Measurements from ENCODE around the gene NARS2. TPM values are rescaled to one million over a fixed set of nuclear protein-coding genes. Genes with fewer than 3 reads are reported as not detected.

The NARS2 gene
- total and polyA plus RNA-seq, 2 experiments from 2014 or later = 10.9 to 13.0 TPM

- H3K27ac ChIP-seq = no peak overlapping the region
- no peak overlapping the region for H3K4me2 ChIP-seq (ENCODE audit: unreplicated experiment)
- H3K9ac ChIP-seq = no peak overlapping the region
- no peaks in the 10 kb centered on the region for H3K4me1 ChIP-seq (ENCODE audit: insufficient read depth)
- DNase-seq = no peak
- H3K9me3 ChIP-seq (ENCODE audit: low read depth) = no peaks in the 10 kb centered on the region
- H3K4me3 ChIP-seq = no peak overlapping the region
- no peak overlapping the region for H2AFZ ChIP-seq
- no peaks in the 10 kb centered on the region for H4K20me1 ChIP-seq (ENCODE audit: insufficient read depth)
- no peaks in the 10 kb centered on the region for H3K27me3 ChIP-seq (replicated peaks; ENCODE audit: insufficient read depth)
- H3K36me3 ChIP-seq (ENCODE audit: low read depth) = no peaks in the 10 kb centered on the region
- no peaks in the 10 kb centered on the region for H3K9me2 ChIP-seq (ENCODE audit: insufficient read depth)
- WGBS, 2 experiments (ENCODE audit: low coverage in 1 of 2, low lambda C conversion rate in 2 of 2, missing lambda C conversion rate in 2 of 2) = 84 to 91% methylated on average over 3 of the region's 3 CpGs
- H3F3A ChIP-seq (ENCODE audit: insufficient read depth) = no peaks in the 10 kb centered on the region
- TF ChIP-seq EZH2 (IDR thresholded peaks at IDR 0.05; ENCODE audit: insufficient read depth, poor library complexity, severe bottlenecking) (no peak), EZH2phosphoT487 (IDR thresholded peaks at IDR 0.05; ENCODE audit: insufficient read depth, low read depth) (no peak)
- no peaks in the 10 kb centered on the region for H3K79me2 ChIP-seq (ENCODE audit: insufficient read depth)
- in situ Hi-C loops (cut with MboI) = no loop called here
These were observed 33.1 kb downstream of the NARS2 start for GRCh38 chr11:78541537-78541936.

- no peaks in the 10 kb centered on the region for H4K20me1 ChIP-seq (ENCODE audit: insufficient read depth)
- DNase-seq = no peak
- H3K27ac ChIP-seq = no peak overlapping the region
- H3K27me3 ChIP-seq (replicated peaks; ENCODE audit: insufficient read depth) = no peaks in the 10 kb centered on the region
- no peaks in the 10 kb centered on the region for H3F3A ChIP-seq (ENCODE audit: insufficient read depth)
- WGBS, 2 experiments (ENCODE audit: low coverage in 1 of 2, low lambda C conversion rate in 2 of 2, missing lambda C conversion rate in 2 of 2) = 96 to 99% methylated on average over 2 of the region's 2 CpGs
- H3K4me3 ChIP-seq = no peak overlapping the region
- H2AFZ ChIP-seq = no peak overlapping the region
- no peaks in the 10 kb centered on the region for H3K79me2 ChIP-seq (ENCODE audit: insufficient read depth)
- no peaks in the 10 kb centered on the region for H3K9me3 ChIP-seq (ENCODE audit: low read depth)
- H3K4me1 ChIP-seq (ENCODE audit: insufficient read depth) = no peaks in the 10 kb centered on the region
- H3K9ac ChIP-seq = no peak overlapping the region
- H3K36me3 ChIP-seq (ENCODE audit: low read depth) = no peaks in the 10 kb centered on the region
- H3K9me2 ChIP-seq (ENCODE audit: insufficient read depth) = no peaks in the 10 kb centered on the region
- in situ Hi-C loops (cut with MboI) = no loop called here
- no peak overlapping the region for H3K4me2 ChIP-seq (ENCODE audit: unreplicated experiment)
- no peak for TF ChIP-seq EZH2 (IDR thresholded peaks at IDR 0.05; ENCODE audit: insufficient read depth, poor library complexity, severe bottlenecking)
- TF ChIP-seq EZH2phosphoT487 (IDR thresholded peaks at IDR 0.05; ENCODE audit: insufficient read depth, low read depth) = no peak
These were observed 34.4 kb downstream of the NARS2 start for GRCh38 chr11:78540256-78540655.

GRCh38 chr11:78539506-78539905 is 35.2 kb downstream of the NARS2 start:
- Histone ChIP-seq H3F3A (ENCODE audit: insufficient read depth) (no peaks in the 10 kb centered on the region), H4K20me1 (ENCODE audit: insufficient read depth) (no peaks in the 10 kb centered on the region), H3K4me2 (ENCODE audit: unreplicated experiment) (no peak overlapping the region), H3K9me2 (ENCODE audit: insufficient read depth) (no peaks in the 10 kb centered on the region), H3K9ac (no peak overlapping the region), H3K4me1 (ENCODE audit: insufficient read depth) (no peaks in the 10 kb centered on the region), H2AFZ (no peak overlapping the region), H3K9me3 (ENCODE audit: low read depth) (no peaks in the 10 kb centered on the region), H3K27ac (no peak overlapping the region), H3K36me3 (ENCODE audit: low read depth) (no peaks in the 10 kb centered on the region; the same call in 1 of the 2 replicates), H3K79me2 (ENCODE audit: insufficient read depth) (no peaks in the 10 kb centered on the region), H3K27me3 (replicated peaks; ENCODE audit: insufficient read depth) (no peaks in the 10 kb centered on the region), H3K4me3 (no peak overlapping the region)
- TF ChIP-seq EZH2phosphoT487 (IDR thresholded peaks at IDR 0.05; ENCODE audit: insufficient read depth, low read depth) = no peak
- TF ChIP-seq EZH2 (IDR thresholded peaks at IDR 0.05; ENCODE audit: insufficient read depth, poor library complexity, severe bottlenecking) = no peak
- DNase-seq = no peak
- 66 to 73% methylated on average over 3 of the region's 3 CpGs for WGBS, 2 experiments (ENCODE audit: low coverage in 1 of 2, low lambda C conversion rate in 2 of 2, missing lambda C conversion rate in 2 of 2)
- in situ Hi-C loops (cut with MboI) = no loop called here

- H3K27ac ChIP-seq = no peak overlapping the region
- H3K27me3 ChIP-seq (replicated peaks; ENCODE audit: insufficient read depth) = no peaks in the 10 kb centered on the region
- H3K9me2 ChIP-seq (ENCODE audit: insufficient read depth) = no peaks in the 10 kb centered on the region
- no peak overlapping the region for H2AFZ ChIP-seq
- no peaks in the 10 kb centered on the region for H3K4me1 ChIP-seq (ENCODE audit: insufficient read depth)
- no peak for DNase-seq
- H3K4me3 ChIP-seq = no peak overlapping the region
- no peaks in the 10 kb centered on the region; the same call in 1 of the 2 replicates for H3K36me3 ChIP-seq (ENCODE audit: low read depth)
- H4K20me1 ChIP-seq (ENCODE audit: insufficient read depth) = no peaks in the 10 kb centered on the region
- no peaks in the 10 kb centered on the region for H3K79me2 ChIP-seq (ENCODE audit: insufficient read depth)
- H3K4me2 ChIP-seq (ENCODE audit: unreplicated experiment) = no peak overlapping the region
- H3F3A ChIP-seq (ENCODE audit: insufficient read depth) = no peaks in the 10 kb centered on the region
- in situ Hi-C loops (cut with MboI) = no loop called here
- H3K9ac ChIP-seq = no peak overlapping the region
- no peak for TF ChIP-seq EZH2phosphoT487 (IDR thresholded peaks at IDR 0.05; ENCODE audit: insufficient read depth, low read depth)
- no peak for TF ChIP-seq EZH2 (IDR thresholded peaks at IDR 0.05; ENCODE audit: insufficient read depth, poor library complexity, severe bottlenecking)
- WGBS, 2 experiments (ENCODE audit: low coverage in 1 of 2, low lambda C conversion rate in 2 of 2, missing lambda C conversion rate in 2 of 2) = 96 to 98% methylated on average over 6 of the region's 6 CpGs
- no peaks in the 10 kb centered on the region for H3K9me3 ChIP-seq (ENCODE audit: low read depth)
These were observed 37.7 kb downstream of the NARS2 start for GRCh38 chr11:78536933-78537332.

- Histone ChIP-seq H3K27me3 (replicated peaks; ENCODE audit: insufficient read depth) (no peaks in the 10 kb centered on the region), H3K9me3 (ENCODE audit: low read depth) (no peaks in the 10 kb centered on the region), H3K9ac (no peak overlapping the region), H4K20me1 (ENCODE audit: insufficient read depth) (no peaks in the 10 kb centered on the region), H3K36me3 (ENCODE audit: low read depth) (no peaks in the 10 kb centered on the region; the same call in 1 of the 2 replicates), H3K27ac (no peak overlapping the region), H2AFZ (no peak overlapping the region), H3K79me2 (ENCODE audit: insufficient read depth) (no peaks in the 10 kb centered on the region), H3K9me2 (ENCODE audit: insufficient read depth) (no peaks in the 10 kb centered on the region), H3K4me2 (ENCODE audit: unreplicated experiment) (no peak overlapping the region), H3K4me1 (ENCODE audit: insufficient read depth) (no peaks in the 10 kb centered on the region), H3K4me3 (no peak overlapping the region), H3F3A (ENCODE audit: insufficient read depth) (no peaks in the 10 kb centered on the region)
- DNase-seq = peak; percentile 2
- whole genome bisulfite sequencing, 2 experiments (ENCODE audit: low coverage in 1 of 2, low lambda C conversion rate in 2 of 2, missing lambda C conversion rate in 2 of 2) = 92 to 93% methylated on average over 2 of the region's 2 CpGs
- in situ Hi-C loops (cut with MboI) = no loop called here
- TF ChIP-seq EZH2 (IDR thresholded peaks at IDR 0.05; ENCODE audit: insufficient read depth, poor library complexity, severe bottlenecking) (no peak), EZH2phosphoT487 (IDR thresholded peaks at IDR 0.05; ENCODE audit: insufficient read depth, low read depth) (no peak)
These were observed 38.7 kb downstream of the NARS2 start for GRCh38 chr11:78535920-78536319.
